ENCODE results near the gene ARHGAP22. TPM values are rescaled to one million over a fixed set of nuclear protein-coding genes. Genes with fewer than 3 reads are reported as not detected.

Gene ARHGAP22
- polyA plus RNA-seq, 1 donor from 2014 or later = 0.15 TPM

DNA sequence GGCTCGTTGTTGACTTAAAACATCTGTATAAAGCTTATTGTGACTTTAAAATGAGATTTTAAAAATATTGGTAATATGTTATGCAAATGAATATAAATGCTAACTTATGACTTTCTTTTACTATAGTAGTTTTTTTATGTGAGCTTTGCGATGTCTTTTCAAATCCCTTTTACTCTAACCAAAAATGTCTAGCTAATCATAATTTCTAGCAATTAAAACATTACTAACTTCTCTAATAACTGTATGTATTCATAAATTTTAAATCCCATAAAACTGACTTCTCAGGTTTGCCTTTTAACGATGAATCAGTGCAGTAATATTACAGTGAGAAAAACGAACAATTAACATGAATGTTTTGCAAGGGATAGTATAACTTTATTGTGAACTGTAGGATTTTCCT lies 185.2 kb downstream of the ARHGAP22 start:
- TF ChIP-seq TAF1 (IDR thresholded peaks at IDR 0.05; ENCODE audit: low read depth) = no peak
- TF ChIP-seq RAD21 (conservative IDR thresholded peaks at IDR 0.05) = no peak
- TF ChIP-seq, protein P1, sequence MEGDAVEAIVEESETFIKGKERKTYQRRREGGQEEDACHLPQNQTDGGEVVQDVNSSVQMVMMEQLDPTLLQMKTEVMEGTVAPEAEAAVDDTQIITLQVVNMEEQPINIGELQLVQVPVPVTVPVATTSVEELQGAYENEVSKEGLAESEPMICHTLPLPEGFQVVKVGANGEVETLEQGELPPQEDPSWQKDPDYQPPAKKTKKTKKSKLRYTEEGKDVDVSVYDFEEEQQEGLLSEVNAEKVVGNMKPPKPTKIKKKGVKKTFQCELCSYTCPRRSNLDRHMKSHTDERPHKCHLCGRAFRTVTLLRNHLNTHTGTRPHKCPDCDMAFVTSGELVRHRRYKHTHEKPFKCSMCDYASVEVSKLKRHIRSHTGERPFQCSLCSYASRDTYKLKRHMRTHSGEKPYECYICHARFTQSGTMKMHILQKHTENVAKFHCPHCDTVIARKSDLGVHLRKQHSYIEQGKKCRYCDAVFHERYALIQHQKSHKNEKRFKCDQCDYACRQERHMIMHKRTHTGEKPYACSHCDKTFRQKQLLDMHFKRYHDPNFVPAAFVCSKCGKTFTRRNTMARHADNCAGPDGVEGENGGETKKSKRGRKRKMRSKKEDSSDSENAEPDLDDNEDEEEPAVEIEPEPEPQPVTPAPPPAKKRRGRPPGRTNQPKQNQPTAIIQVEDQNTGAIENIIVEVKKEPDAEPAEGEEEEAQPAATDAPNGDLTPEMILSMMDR (IDR thresholded peaks at IDR 0.05; ENCODE audit: poor library complexity, severe bottlenecking) = no peak
- no peak for TF ChIP-seq POLR2AphosphoS5 (IDR thresholded peaks at IDR 0.05)
- TF ChIP-seq EP300 (conservative IDR thresholded peaks at IDR 0.05; ENCODE audit: poor library complexity, severe bottlenecking) = no peak
- TF ChIP-seq MXI1 (conservative IDR thresholded peaks at IDR 0.05; ENCODE audit: poor library complexity, severe bottlenecking) = no peak
- TF ChIP-seq, protein P2, sequence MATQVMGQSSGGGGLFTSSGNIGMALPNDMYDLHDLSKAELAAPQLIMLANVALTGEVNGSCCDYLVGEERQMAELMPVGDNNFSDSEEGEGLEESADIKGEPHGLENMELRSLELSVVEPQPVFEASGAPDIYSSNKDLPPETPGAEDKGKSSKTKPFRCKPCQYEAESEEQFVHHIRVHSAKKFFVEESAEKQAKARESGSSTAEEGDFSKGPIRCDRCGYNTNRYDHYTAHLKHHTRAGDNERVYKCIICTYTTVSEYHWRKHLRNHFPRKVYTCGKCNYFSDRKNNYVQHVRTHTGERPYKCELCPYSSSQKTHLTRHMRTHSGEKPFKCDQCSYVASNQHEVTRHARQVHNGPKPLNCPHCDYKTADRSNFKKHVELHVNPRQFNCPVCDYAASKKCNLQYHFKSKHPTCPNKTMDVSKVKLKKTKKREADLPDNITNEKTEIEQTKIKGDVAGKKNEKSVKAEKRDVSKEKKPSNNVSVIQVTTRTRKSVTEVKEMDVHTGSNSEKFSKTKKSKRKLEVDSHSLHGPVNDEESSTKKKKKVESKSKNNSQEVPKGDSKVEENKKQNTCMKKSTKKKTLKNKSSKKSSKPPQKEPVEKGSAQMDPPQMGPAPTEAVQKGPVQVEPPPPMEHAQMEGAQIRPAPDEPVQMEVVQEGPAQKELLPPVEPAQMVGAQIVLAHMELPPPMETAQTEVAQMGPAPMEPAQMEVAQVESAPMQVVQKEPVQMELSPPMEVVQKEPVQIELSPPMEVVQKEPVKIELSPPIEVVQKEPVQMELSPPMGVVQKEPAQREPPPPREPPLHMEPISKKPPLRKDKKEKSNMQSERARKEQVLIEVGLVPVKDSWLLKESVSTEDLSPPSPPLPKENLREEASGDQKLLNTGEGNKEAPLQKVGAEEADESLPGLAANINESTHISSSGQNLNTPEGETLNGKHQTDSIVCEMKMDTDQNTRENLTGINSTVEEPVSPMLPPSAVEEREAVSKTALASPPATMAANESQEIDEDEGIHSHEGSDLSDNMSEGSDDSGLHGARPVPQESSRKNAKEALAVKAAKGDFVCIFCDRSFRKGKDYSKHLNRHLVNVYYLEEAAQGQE (IDR thresholded peaks at IDR 0.05; ENCODE audit: borderline replicate concordance) = no peak
- TF ChIP-seq SMC3 (conservative IDR thresholded peaks at IDR 0.05; ENCODE audit: poor library complexity) = no peak
- TF ChIP-seq EZH2 (IDR thresholded peaks at IDR 0.05; ENCODE audit: borderline replicate concordance, insufficient read depth, low read length, poor library complexity, severe bottlenecking) = no peak

GRCh38 chr10:48418189-48418788 lies 186.6 kb downstream of the ARHGAP22 start:
- H3K27me3 ChIP-seq (ENCODE audit: insufficient read depth, low read depth, low read length) = no peaks in the 10 kb centered on the region
- H3K36me3 ChIP-seq (ENCODE audit: insufficient read depth, low read length) = peaks cover 5% of the 10 kb centered on the region

More for the DNA sequence above, 185.2 kb downstream of the ARHGAP22 start:
- no peak overlapping the region for H3K4me2 ChIP-seq (ENCODE audit: low read length)
- H4K20me1 ChIP-seq (ENCODE audit: insufficient read depth) = no peaks in the 10 kb centered on the region
- peaks cover 3% of the 10 kb centered on the region for H3K36me3 ChIP-seq (ENCODE audit: insufficient read depth, low read length)
- H3K4me3 ChIP-seq (ENCODE audit: low read length) = no peak overlapping the region
- no peak overlapping the region for H3K27ac ChIP-seq (ENCODE audit: low read length)
- no peaks in the 10 kb centered on the region for H3K27me3 ChIP-seq (ENCODE audit: insufficient read depth, low read depth, low read length)
- H3K9me2 ChIP-seq (ENCODE audit: insufficient read depth, low read length) = no peaks in the 10 kb centered on the region
- no peaks in the 10 kb centered on the region for H3F3A ChIP-seq (ENCODE audit: insufficient read depth, low read length, poor library complexity, severe bottlenecking)
- no peaks in the 10 kb centered on the region for H3K9me3 ChIP-seq (ENCODE audit: low read length)
- H3K79me2 ChIP-seq (replicated peaks; ENCODE audit: insufficient read depth, low read length) = peaks cover 2% of the 10 kb centered on the region
- no peak overlapping the region for H2AFZ ChIP-seq (ENCODE audit: low read depth, low read length)
- no peak overlapping the region for H3K9ac ChIP-seq (ENCODE audit: low read length)

More at GRCh38 chr10:48418189-48418788, 186.6 kb downstream of the ARHGAP22 start:
- H4K20me1 ChIP-seq (ENCODE audit: insufficient read depth) = no peaks in the 10 kb centered on the region
- H3K9me2 ChIP-seq (ENCODE audit: insufficient read depth, low read length) = no peaks in the 10 kb centered on the region
- no peak overlapping the region for H3K9ac ChIP-seq (ENCODE audit: low read length)
- H2AFZ ChIP-seq (ENCODE audit: low read depth, low read length) = no peak overlapping the region
- H3K79me2 ChIP-seq (replicated peaks; ENCODE audit: insufficient read depth, low read length) = peaks cover 5% of the 10 kb centered on the region
- no peak for TF ChIP-seq POLR2AphosphoS5 (IDR thresholded peaks at IDR 0.05)
- no peak overlapping the region for H3K27ac ChIP-seq (ENCODE audit: low read length)
- H3K9me3 ChIP-seq (ENCODE audit: low read length) = no peaks in the 10 kb centered on the region
- no peaks in the 10 kb centered on the region for H3F3A ChIP-seq (ENCODE audit: insufficient read depth, low read length, poor library complexity, severe bottlenecking)
- no peak overlapping the region for H3K4me3 ChIP-seq (ENCODE audit: low read length)
- H3K4me2 ChIP-seq (ENCODE audit: low read length) = no peak overlapping the region

All from neural cell (in vitro differentiated cells).